Stimulated activated CD8-positive, alpha-beta memory T cell treated with anti-CD3 and anti-CD28 coated beads, Interleukin-4, amount 100 ng/mL, for 48 hours (primary cell): Measurements from ENCODE around the gene GRIP2.

Experiments used
- DNase-seq: peaks from one replicate; pipeline ENCODE4 v3.0.0-alpha.2; 2020

GRIP2 gene

DNA sequence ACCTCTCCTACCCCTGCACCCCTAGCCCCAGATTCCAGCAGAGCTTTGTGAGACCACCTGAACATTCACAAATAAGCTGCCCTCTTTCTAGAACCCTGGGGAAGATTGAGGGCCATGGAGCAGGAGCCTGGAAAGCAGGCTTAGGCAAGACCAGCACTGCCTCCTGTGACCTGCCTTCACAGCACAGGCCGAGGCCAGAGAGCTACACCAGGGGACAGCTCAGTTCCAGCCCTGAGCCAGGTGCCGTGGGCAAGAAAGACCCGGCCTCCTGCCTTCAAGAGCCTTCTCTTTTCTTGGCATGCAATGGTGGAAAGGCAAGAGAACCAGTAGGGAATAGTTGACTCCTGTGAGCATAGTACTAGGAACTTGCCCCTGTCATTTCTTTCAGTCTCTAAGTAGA is 89.6 kb downstream of the GRIP2 start:
- DNase-seq, result no peak

DNA sequence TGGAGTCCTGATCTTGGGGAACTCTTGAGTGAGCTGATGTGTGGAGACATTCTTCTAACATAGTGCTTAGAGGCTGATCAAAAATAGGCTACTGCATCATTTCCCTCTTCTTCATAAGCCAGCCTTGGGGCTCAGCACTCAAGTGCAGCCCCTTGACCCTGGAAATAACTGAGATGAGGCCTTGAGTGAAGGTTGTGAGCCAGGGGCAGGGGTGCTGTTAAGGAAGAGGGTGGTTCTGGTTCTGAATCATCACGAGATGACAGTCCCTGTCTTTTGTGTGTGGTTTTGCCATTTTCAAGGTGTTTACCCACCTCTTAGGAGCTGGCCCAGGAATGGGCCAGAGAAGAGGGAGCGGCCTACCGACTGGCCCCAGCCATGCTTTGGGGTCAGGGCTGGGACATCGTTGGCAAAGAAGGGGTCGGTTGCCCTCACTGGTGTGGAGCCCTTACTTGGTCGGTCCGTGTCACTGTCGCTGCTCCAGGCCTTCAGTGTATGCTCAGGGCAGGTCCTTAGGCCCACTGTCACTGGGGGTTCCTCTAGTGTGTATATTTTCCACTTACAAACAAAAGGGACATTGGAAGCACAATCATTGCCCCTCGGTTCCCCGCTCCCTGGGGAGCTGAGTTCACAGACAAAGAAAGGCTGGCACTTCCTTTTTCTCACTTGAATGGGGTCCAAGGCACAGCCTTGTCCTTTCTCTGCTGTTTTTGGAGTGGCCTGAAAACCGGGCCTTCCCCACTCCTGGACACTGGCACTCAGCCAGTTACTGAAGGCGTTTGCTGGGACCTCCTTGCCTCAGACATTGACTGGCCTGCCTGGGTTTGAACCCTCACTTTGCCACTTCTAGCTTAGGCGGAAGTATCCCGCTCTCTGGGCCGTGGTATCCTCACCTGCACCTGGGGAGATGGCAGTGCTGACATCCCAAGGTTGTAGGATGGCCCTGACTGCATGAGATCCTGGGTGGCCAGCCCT is 91.1 kb downstream of the GRIP2 start:
- DNase-seq, result no peak

DNA sequence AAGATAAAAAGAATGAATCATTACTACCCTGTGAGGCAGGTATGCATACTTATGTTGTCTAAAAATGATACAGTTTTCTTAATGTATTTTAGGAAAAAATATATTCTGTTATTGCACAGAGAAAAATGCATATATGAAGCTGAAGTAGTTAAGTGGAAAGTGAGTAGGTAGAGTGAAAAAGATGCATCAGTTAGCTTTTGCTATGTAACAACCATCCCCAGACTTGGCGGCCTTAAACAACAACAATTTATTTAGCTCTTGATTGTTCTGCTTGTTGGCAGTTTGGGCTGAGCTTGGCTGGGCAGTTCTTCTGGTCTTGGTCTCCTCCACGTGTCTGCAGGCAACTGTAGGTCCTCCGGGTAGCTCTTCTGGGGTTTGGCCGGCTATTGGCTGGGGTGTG is 92.1 kb downstream of the GRIP2 start:
- DNase-seq, result no peak

- no peak for DNase-seq
Measured at GRCh38 chr3:14446988-14447570, 93.1 kb downstream of the GRIP2 start.

DNA sequence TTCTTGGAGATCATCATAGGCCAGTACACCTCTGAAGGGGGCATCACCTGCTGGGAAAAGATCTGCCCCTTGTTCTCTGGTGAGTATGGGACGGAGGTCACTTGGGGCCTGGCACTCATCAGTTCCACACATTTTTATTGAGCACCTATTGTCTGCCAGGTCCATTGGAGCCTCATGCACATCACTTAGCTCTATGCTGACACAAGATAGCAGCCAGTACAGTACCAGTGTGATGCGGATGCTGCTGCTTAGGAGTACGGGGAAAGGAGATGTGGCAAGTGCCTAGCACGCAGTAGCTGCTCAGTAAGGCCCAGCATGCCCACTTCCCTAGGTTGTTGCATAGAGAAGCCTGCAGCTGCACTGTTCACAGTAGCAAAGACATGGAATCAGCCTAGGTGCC is 94.4 kb downstream of the GRIP2 start:
- DNase-seq, result no peak

GRCh38 chr3:14444380-14444779 is 95.8 kb downstream of the GRIP2 start:
- no peak for DNase-seq

DNA sequence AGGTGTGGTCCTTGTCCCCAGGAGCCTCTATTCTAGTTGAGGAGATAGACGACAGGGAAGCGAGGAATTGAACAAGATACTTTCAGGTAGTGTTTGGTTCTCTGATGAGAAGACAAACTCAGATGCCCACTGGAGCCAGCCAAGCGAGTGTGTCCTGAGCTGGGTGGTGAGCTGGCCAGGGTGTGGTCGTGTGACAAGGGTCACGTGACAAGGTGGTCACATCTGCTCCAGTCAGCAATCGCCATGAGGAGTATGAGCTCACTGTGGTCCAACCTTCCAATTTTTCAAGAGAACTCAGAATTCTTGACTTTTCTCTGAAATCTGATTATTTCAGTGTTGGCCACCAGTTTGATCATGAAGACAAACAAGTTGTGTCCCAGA is 98.2 kb downstream of the GRIP2 start:
- DNase-seq, result no peak

DNA sequence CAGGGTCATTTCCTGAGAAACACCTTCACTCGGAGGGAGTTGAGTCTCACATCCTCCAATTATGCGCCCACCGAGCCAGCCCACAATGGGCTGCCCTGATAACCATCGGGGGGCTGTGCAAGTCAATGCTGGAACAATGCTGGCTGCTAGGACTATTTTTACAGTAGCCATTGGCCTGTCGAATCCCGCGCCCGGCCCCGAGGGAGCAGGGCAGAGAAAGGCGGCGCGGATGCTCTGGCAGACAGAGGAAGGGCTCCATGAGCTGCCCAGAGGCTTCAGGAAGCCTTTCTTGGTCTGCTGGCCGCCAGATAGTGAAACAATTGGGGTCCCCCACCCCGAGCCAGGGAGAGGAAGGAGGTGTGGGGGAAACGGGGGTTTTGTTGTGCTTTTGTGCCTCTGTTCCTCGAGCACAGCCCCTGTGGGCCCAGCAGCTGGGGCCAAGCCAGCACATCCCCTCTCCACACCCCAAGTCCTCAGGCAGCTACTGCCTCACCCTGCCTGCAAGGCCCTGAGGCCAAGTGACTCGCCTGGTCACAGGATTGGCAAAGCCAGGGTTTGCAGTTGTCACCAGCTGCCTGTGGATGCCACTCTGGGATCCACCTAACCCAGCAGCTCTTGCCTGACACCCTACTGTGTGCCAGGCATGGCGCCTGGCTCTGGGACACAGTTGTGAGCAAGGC is 98.8 kb downstream of the GRIP2 start:
- no peak for DNase-seq

- no peak for DNase-seq
Measured at GRCh38 chr3:14440531-14441239, 99.5 kb downstream of the GRIP2 start.

DNA sequence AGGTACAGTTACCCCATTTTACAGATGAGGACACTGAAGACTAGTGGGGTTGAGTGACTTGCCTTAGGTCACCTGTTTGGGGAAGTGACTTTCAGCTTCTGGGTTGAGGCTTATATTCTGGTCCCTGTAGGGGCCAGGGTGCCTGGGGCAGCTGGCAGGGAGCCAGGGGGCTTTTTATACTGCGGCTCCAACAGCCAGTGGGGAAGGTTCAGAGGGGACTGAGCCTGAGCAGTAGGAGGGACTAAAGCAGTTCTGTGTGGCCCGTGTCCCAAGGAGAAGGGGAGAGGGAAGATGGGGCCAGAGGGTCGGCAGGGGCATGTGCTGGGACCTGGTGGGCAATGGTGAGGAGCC is 100.0 kb downstream of the GRIP2 start:
- no peak for DNase-seq

DNA sequence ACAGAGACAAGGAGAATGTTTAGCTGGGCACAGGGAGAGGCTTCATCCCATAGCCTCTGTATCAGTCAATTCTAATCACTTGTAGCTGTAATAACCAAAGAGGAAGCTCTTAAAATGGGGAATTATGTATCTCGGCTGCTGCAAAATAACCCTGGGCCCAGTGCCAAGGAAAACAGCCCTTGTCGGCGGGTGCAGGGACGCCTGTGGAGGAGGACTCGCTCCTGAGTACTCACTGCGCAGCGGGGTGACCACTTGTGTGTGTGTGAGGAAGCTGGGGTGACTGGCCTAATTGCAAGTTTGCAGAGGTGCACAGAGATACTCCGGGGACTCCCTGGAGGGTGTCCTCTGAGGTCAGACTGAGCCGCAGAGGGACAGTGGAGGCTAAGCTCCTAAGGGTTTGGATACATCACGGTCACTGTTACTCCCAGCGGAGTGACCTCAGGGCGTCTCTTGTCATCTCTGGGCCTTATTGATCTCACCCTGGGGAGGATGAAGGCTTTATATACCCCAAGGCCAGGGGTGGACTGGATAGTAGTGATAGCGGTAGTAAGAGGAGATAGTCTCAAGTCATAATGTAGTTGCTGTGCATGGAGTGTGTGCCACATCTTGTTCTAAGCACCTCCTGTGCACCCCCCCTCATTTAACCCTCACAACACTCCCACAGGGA is 100.5 kb downstream of the GRIP2 start:
- DNase-seq, result no peak
